Measurements from ENCODE around the gene CHTOP.
"Not testable (repeated sequence)": the region's sequence is repeated elsewhere in the genome, so short reads cannot be mapped to it uniquely, and the experiment has no call there.

The CHTOP gene

DNA sequence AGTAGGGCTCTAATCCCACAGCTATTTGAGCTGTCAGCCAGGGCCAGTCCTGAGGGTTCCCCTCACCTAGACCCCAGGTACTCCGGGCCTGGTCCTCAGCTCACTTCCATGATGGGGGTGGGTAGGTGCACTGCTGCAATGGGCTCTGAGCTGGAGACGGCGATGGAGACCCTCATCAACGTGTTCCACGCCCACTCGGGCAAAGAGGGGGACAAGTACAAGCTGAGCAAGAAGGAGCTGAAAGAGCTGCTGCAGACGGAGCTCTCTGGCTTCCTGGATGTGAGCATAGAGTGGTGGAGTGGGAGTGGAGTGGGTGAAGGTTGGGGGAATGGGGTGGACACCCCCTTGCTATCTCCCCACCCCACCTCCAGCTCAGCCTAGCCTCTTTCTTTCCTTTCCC lies 3.5 kb upstream of the CHTOP start:
- no peak overlapping the region for H3K4me3 ChIP-seq (ENCODE audit: low read length in 2 of 2)
- H3K9ac ChIP-seq (ENCODE audit: low read depth in 1 of 2, low read length in 2 of 2), result no peak overlapping the region
- H3K36me3 ChIP-seq (ENCODE audit: control insufficient read depth in 2 of 2, insufficient read depth in 2 of 2, low read length in 2 of 2), result no peaks in the 10 kb centered on the region
- H3K27me3 ChIP-seq (ENCODE audit: control insufficient read depth in 2 of 2, insufficient read depth in 2 of 2, low read length in 2 of 2), result no peaks in the 10 kb centered on the region
- no peaks in the 10 kb centered on the region for H3K9me3 ChIP-seq (ENCODE audit: control insufficient read depth in 2 of 2, low read length in 2 of 2)
- no peak overlapping the region for H3K27ac ChIP-seq (ENCODE audit: low read depth in 2 of 2, low read length in 2 of 2)
- H3K4me1 ChIP-seq (ENCODE audit: control insufficient read depth in 2 of 2, insufficient read depth in 2 of 2, low read length in 2 of 2), result peaks cover 35 to 45% of the 10 kb centered on the region in 2 donors

- peaks cover 33 to 49% of the 10 kb centered on the region in 2 donors for H3K4me1 ChIP-seq (ENCODE audit: control insufficient read depth in 2 of 2, insufficient read depth in 2 of 2, low read length in 2 of 2)
These were observed 2.5 kb upstream of the CHTOP start for GRCh38 chr1:153631047-153632022.

GRCh38 chr1:153633161-153633753 lies 609 bp upstream of the CHTOP start:
- Histone ChIP-seq H3K4me3 (ENCODE audit: low read length in 2 of 2) (peak overlapping the region; percentile 48 to 99), H3K9ac (ENCODE audit: low read depth in 1 of 2, low read length in 2 of 2) (peak overlapping the region; percentile 63 to 100), H3K27ac (ENCODE audit: low read depth in 2 of 2, low read length in 2 of 2) (peak overlapping the region; percentile 100), H3K4me1 (ENCODE audit: control insufficient read depth in 2 of 2, insufficient read depth in 2 of 2, low read length in 2 of 2) (peaks cover 28 to 38% of the 10 kb centered on the region in 2 donors), H3K36me3 (ENCODE audit: control insufficient read depth in 2 of 2, insufficient read depth in 2 of 2, low read length in 2 of 2) (peaks cover 18 to 21% of the 10 kb centered on the region in 2 donors), H3K9me3 (ENCODE audit: control insufficient read depth in 2 of 2, low read length in 2 of 2) (no peaks in the 10 kb centered on the region), H3K27me3 (ENCODE audit: control insufficient read depth in 2 of 2, insufficient read depth in 2 of 2, low read length in 2 of 2) (no peaks in the 10 kb centered on the region)

More at GRCh38 chr1:153631047-153632022, 2.5 kb upstream of the CHTOP start:
- Histone ChIP-seq H3K36me3 (ENCODE audit: control insufficient read depth in 2 of 2, insufficient read depth in 2 of 2, low read length in 2 of 2) (peaks cover under 1 to 4% of the 10 kb centered on the region in 2 donors), H3K9me3 (ENCODE audit: control insufficient read depth in 2 of 2, low read length in 2 of 2) (no peaks in the 10 kb centered on the region), H3K9ac (ENCODE audit: low read depth in 1 of 2, low read length in 2 of 2) (no peak overlapping the region), H3K27ac (ENCODE audit: low read depth in 2 of 2, low read length in 2 of 2) (no peak overlapping the region), H3K4me3 (ENCODE audit: low read length in 2 of 2) (no peak overlapping the region), H3K27me3 (ENCODE audit: control insufficient read depth in 2 of 2, insufficient read depth in 2 of 2, low read length in 2 of 2) (no peaks in the 10 kb centered on the region)

- H3K4me3 ChIP-seq (ENCODE audit: low read length in 2 of 2), result no peak overlapping the region
- H3K36me3 ChIP-seq (ENCODE audit: control insufficient read depth in 2 of 2, insufficient read depth in 2 of 2, low read length in 2 of 2), result peaks cover 35 to 42% of the 10 kb centered on the region in 2 donors
- no peak overlapping the region for H3K27ac ChIP-seq (ENCODE audit: low read depth in 2 of 2, low read length in 2 of 2)
These were observed 2.0 kb downstream of the CHTOP start for GRCh38 chr1:153635872-153636271.

GRCh38 chr1:153636312-153636711 lies 2.4 kb downstream of the CHTOP start:
- no peak overlapping the region for H3K27ac ChIP-seq (ENCODE audit: low read depth in 2 of 2, low read length in 2 of 2)
- H3K9ac ChIP-seq (ENCODE audit: low read depth in 1 of 2, low read length in 2 of 2), result no peak overlapping the region
- peaks cover 20 to 24% of the 10 kb centered on the region in 2 donors for H3K4me1 ChIP-seq (ENCODE audit: control insufficient read depth in 2 of 2, insufficient read depth in 2 of 2, low read length in 2 of 2)
- H3K4me3 ChIP-seq (ENCODE audit: low read length in 2 of 2), result no peak overlapping the region
- H3K36me3 ChIP-seq (ENCODE audit: control insufficient read depth in 2 of 2, insufficient read depth in 2 of 2, low read length in 2 of 2), result peaks cover 39 to 47% of the 10 kb centered on the region in 2 donors
- no peaks in the 10 kb centered on the region for H3K9me3 ChIP-seq (ENCODE audit: control insufficient read depth in 2 of 2, low read length in 2 of 2)
- no peaks in the 10 kb centered on the region for H3K27me3 ChIP-seq (ENCODE audit: control insufficient read depth in 2 of 2, insufficient read depth in 2 of 2, low read length in 2 of 2)

More at GRCh38 chr1:153635872-153636271, 2.0 kb downstream of the CHTOP start:
- Histone ChIP-seq H3K27me3 (ENCODE audit: control insufficient read depth in 2 of 2, insufficient read depth in 2 of 2, low read length in 2 of 2) (no peaks in the 10 kb centered on the region), H3K4me1 (ENCODE audit: control insufficient read depth in 2 of 2, insufficient read depth in 2 of 2, low read length in 2 of 2) (peaks cover 23 to 25% of the 10 kb centered on the region in 2 donors), H3K9ac (ENCODE audit: low read depth in 1 of 2, low read length in 2 of 2) (no peak overlapping the region), H3K9me3 (ENCODE audit: control insufficient read depth in 2 of 2, low read length in 2 of 2) (no peaks in the 10 kb centered on the region)

DNA sequence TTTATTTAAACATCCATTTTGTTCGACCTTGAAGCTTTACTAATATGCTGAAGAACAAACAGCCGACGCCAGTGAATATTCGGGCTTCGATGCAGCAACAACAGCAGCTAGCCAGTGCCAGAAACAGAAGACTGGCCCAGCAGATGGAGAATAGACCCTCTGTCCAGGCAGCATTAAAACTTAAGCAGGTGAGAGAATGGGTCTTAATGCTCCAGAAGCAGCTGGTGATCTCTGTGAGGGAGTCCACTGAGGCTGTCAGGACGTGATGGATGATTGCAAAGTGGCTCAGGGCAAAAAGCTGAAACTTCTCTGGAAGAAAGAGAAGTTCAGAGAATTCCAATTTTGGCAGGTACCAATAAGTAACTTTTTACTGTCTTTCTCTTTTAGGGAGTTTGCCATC lies 4.4 kb downstream of the CHTOP start:
- H3K4me3 ChIP-seq (ENCODE audit: low read length in 2 of 2), result no peak overlapping the region
- peaks cover 9 to 15% of the 10 kb centered on the region in 2 donors for H3K4me1 ChIP-seq (ENCODE audit: control insufficient read depth in 2 of 2, insufficient read depth in 2 of 2, low read length in 2 of 2)
- H3K9me3 ChIP-seq (ENCODE audit: control insufficient read depth in 2 of 2, low read length in 2 of 2), result no peaks in the 10 kb centered on the region
- H3K36me3 ChIP-seq (ENCODE audit: control insufficient read depth in 2 of 2, insufficient read depth in 2 of 2, low read length in 2 of 2), result peaks cover 58 to 66% of the 10 kb centered on the region in 2 donors
- H3K9ac ChIP-seq (ENCODE audit: low read depth in 1 of 2, low read length in 2 of 2), result no peak overlapping the region
- no peaks in the 10 kb centered on the region for H3K27me3 ChIP-seq (ENCODE audit: control insufficient read depth in 2 of 2, insufficient read depth in 2 of 2, low read length in 2 of 2)
- H3K27ac ChIP-seq (ENCODE audit: low read depth in 2 of 2, low read length in 2 of 2), result no peak overlapping the region

DNA sequence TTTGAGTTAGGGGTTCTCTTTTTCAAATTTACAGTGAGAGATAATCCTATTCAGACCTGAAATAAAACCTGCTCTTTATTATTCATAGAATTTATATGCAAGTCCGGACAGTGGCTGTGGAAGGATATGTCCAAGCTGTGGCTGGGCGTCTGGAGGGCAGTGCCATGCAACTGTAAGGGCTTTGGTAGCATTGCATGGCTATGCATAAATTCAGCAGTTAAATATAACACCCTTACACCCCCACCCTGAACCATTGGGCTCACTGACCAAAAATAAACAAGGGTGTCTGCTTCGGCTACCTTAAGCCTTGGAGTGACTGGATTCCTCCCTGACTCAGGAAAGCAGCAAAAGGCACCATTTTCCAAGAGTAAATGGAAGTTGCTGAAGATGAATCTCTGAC lies 5.4 kb downstream of the CHTOP start:
- H3K4me1 ChIP-seq (ENCODE audit: control insufficient read depth in 2 of 2, insufficient read depth in 2 of 2, low read length in 2 of 2), result peaks cover 5 to 11% of the 10 kb centered on the region in 2 donors
- no peak overlapping the region for H3K27ac ChIP-seq (ENCODE audit: low read depth in 2 of 2, low read length in 2 of 2)

GRCh38 chr1:153640213-153640612 lies 6.3 kb downstream of the CHTOP start:
- H3K36me3 ChIP-seq (ENCODE audit: control insufficient read depth in 2 of 2, insufficient read depth in 2 of 2, low read length in 2 of 2), result peaks cover 75 to 78% of the 10 kb centered on the region in 2 donors
- H3K9me3 ChIP-seq (ENCODE audit: control insufficient read depth in 2 of 2, low read length in 2 of 2); H3K4me3 ChIP-seq (ENCODE audit: low read length in 2 of 2); H3K27ac ChIP-seq (ENCODE audit: low read depth in 2 of 2, low read length in 2 of 2); H3K9ac ChIP-seq (ENCODE audit: low read depth in 1 of 2, low read length in 2 of 2); H3K27me3 ChIP-seq (ENCODE audit: control insufficient read depth in 2 of 2, insufficient read depth in 2 of 2, low read length in 2 of 2): not testable (repeated sequence)
- peaks cover 5 to 11% of the 10 kb centered on the region in 2 donors for H3K4me1 ChIP-seq (ENCODE audit: control insufficient read depth in 2 of 2, insufficient read depth in 2 of 2, low read length in 2 of 2)

More for the DNA sequence above, 5.4 kb downstream of the CHTOP start:
- Histone ChIP-seq H3K9ac (ENCODE audit: low read depth in 1 of 2, low read length in 2 of 2) (no peak overlapping the region), H3K9me3 (ENCODE audit: control insufficient read depth in 2 of 2, low read length in 2 of 2) (no peaks in the 10 kb centered on the region), H3K4me3 (ENCODE audit: low read length in 2 of 2) (no peak overlapping the region), H3K36me3 (ENCODE audit: control insufficient read depth in 2 of 2, insufficient read depth in 2 of 2, low read length in 2 of 2) (peaks cover 66 to 73% of the 10 kb centered on the region in 2 donors), H3K27me3 (ENCODE audit: control insufficient read depth in 2 of 2, insufficient read depth in 2 of 2, low read length in 2 of 2) (no peaks in the 10 kb centered on the region)

DNA sequence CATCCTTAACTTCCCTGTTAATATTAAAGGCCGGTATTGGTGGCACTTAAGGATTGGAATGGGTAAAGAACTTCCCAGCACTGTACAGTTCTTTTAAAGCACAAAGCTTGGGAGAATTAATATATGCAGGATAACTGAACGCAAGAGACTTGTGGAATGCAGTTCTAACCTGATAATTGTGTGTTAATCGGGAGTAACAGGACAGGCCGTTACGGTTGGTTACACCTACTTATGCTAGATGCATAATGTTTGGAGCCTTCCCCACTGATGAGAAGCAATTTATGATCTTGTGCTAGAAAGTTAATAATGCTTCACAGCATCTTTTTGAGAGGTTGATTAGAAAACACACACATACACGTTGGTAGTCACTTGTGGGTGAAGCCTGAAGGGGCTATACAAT lies 7.0 kb downstream of the CHTOP start:
- no peaks in the 10 kb centered on the region for H3K9me3 ChIP-seq (ENCODE audit: control insufficient read depth in 2 of 2, low read length in 2 of 2)
- peaks cover 82 to 85% of the 10 kb centered on the region in 2 donors for H3K36me3 ChIP-seq (ENCODE audit: control insufficient read depth in 2 of 2, insufficient read depth in 2 of 2, low read length in 2 of 2)
- peaks cover 5% of the 10 kb centered on the region in 2 donors for H3K4me1 ChIP-seq (ENCODE audit: control insufficient read depth in 2 of 2, insufficient read depth in 2 of 2, low read length in 2 of 2)
- no peak overlapping the region for H3K9ac ChIP-seq (ENCODE audit: low read depth in 1 of 2, low read length in 2 of 2)
- no peak overlapping the region for H3K27ac ChIP-seq (ENCODE audit: low read depth in 2 of 2, low read length in 2 of 2)
- no peaks in the 10 kb centered on the region for H3K27me3 ChIP-seq (ENCODE audit: control insufficient read depth in 2 of 2, insufficient read depth in 2 of 2, low read length in 2 of 2)
- no peak overlapping the region for H3K4me3 ChIP-seq (ENCODE audit: low read length in 2 of 2)

DNA sequence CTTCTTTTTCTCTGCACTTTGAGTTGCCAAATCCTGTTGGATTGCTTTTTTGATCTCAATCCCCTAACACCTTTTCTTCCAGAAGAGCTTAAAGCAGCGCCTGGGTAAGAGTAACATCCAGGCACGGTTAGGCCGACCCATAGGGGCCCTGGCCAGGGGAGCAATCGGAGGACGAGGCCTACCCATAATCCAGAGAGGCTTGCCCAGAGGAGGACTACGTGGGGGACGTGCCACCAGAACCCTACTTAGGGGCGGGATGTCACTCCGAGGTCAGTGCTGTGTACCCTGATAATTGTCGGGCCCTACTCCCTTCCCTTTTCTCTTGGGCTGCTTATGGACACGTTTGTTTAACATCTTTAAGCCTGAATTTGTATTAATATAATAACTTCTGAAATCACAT lies 8.3 kb downstream of the CHTOP start:
- Histone ChIP-seq H3K27me3 (ENCODE audit: control insufficient read depth in 2 of 2, insufficient read depth in 2 of 2, low read length in 2 of 2) (no peaks in the 10 kb centered on the region), H3K27ac (ENCODE audit: low read depth in 2 of 2, low read length in 2 of 2) (no peak overlapping the region), H3K4me3 (ENCODE audit: low read length in 2 of 2) (no peak overlapping the region), H3K36me3 (ENCODE audit: control insufficient read depth in 2 of 2, insufficient read depth in 2 of 2, low read length in 2 of 2) (peaks cover 77 to 81% of the 10 kb centered on the region in 2 donors), H3K9me3 (ENCODE audit: control insufficient read depth in 2 of 2, low read length in 2 of 2) (no peaks in the 10 kb centered on the region), H3K4me1 (ENCODE audit: control insufficient read depth in 2 of 2, insufficient read depth in 2 of 2, low read length in 2 of 2) (peaks cover 0 to 2% of the 10 kb centered on the region in 2 donors), H3K9ac (ENCODE audit: low read depth in 1 of 2, low read length in 2 of 2) (no peak overlapping the region)

All from mucosa of rectum (tissue), 2 donors.